SU-DHL-6 (cell line): ENCODE results near the gene SMAD6.

ENCODE experiments used
- CTCF ChIP-seq: fragments of 200-600 bp; sonication (generic); IDR thresholded peaks from one replicate; pipeline ENCODE4 v1.5.1; 2017; ENCODE audit warnings: antibody characterized with exemption, mild to moderate bottlenecking, low read length, moderate library complexity; ENCODE audit not compliant: insufficient read depth, poor library complexity, severe bottlenecking
- EZH2phosphoT487 ChIP-seq: fragments of 200-600 bp; sonication (generic), shearing (Covaris generic); conservative IDR thresholded peaks from 2 replicates; pipeline ENCODE4 v1.6.1; 2018; ENCODE audit warnings: mild to moderate bottlenecking, antibody characterized with exemption, low read length, moderate library complexity, mixed read lengths

GRCh38 chr15:66652806-66653205, 49.2 kb upstream of the SMAD6 start:
- no peak for TF ChIP-seq CTCF
- no peak for TF ChIP-seq EZH2phosphoT487
